ENCODE measurements around the gene EIF5AL1.
"Not testable (repeated sequence)": the region's sequence is repeated elsewhere in the genome, so short reads cannot be mapped to it uniquely, and the experiment has no call there.

The EIF5AL1 gene

GRCh38 chr10:79544926-79545659 is 32.8 kb downstream of the EIF5AL1 start:
- H3K4me1 ChIP-seq (ENCODE audit: insufficient read depth, low read length); H3K36me3 ChIP-seq (ENCODE audit: insufficient read depth, low read length); H3K9me3 ChIP-seq (ENCODE audit: low read length); H3K9ac ChIP-seq (ENCODE audit: low read length); H3K27me3 ChIP-seq (ENCODE audit: control insufficient read depth in 1 of 2, insufficient read depth in 2 of 2, low read length in 2 of 2); H3K4me3 ChIP-seq (ENCODE audit: low read depth in 1 of 2, low read length in 2 of 2); H3K27ac ChIP-seq (ENCODE audit: low read depth, low read length): not testable (repeated sequence)

- not testable (repeated sequence) for H3K4me3 ChIP-seq (ENCODE audit: low read depth in 1 of 2, low read length in 2 of 2); H3K9me3 ChIP-seq (ENCODE audit: low read length); H3K4me1 ChIP-seq (ENCODE audit: insufficient read depth, low read length); H3K36me3 ChIP-seq (ENCODE audit: insufficient read depth, low read length); H3K9ac ChIP-seq (ENCODE audit: low read length); H3K27ac ChIP-seq (ENCODE audit: low read depth, low read length); H3K27me3 ChIP-seq (ENCODE audit: control insufficient read depth in 1 of 2, insufficient read depth in 2 of 2, low read length in 2 of 2)
Observed at GRCh38 chr10:79547128-79547527, 34.8 kb downstream of the EIF5AL1 start.

GRCh38 chr10:79547973-79548372 is 35.6 kb downstream of the EIF5AL1 start:
- Histone ChIP-seq H3K9me3 (ENCODE audit: low read length) (no peaks in the 10 kb centered on the region), H3K9ac (ENCODE audit: low read length) (no peak overlapping the region), H3K27me3 (ENCODE audit: control insufficient read depth in 1 of 2, insufficient read depth in 2 of 2, low read length in 2 of 2) (no peaks in the 10 kb centered on the region), H3K4me1 (ENCODE audit: insufficient read depth, low read length) (no peaks in the 10 kb centered on the region), H3K36me3 (ENCODE audit: insufficient read depth, low read length) (no peaks in the 10 kb centered on the region), H3K4me3 (ENCODE audit: low read depth in 1 of 2, low read length in 2 of 2) (no peak overlapping the region), H3K27ac (ENCODE audit: low read depth, low read length) (no peak overlapping the region)

- Histone ChIP-seq H3K9me3 (ENCODE audit: low read length) (no peaks in the 10 kb centered on the region), H3K27me3 (ENCODE audit: control insufficient read depth in 1 of 2, insufficient read depth in 2 of 2, low read length in 2 of 2) (no peaks in the 10 kb centered on the region), H3K4me3 (ENCODE audit: low read depth in 1 of 2, low read length in 2 of 2) (no peak overlapping the region), H3K36me3 (ENCODE audit: insufficient read depth, low read length) (no peaks in the 10 kb centered on the region), H3K9ac (ENCODE audit: low read length) (no peak overlapping the region), H3K27ac (ENCODE audit: low read depth, low read length) (no peak overlapping the region), H3K4me1 (ENCODE audit: insufficient read depth, low read length) (no peaks in the 10 kb centered on the region)
Observed at GRCh38 chr10:79552143-79552542, 39.8 kb downstream of the EIF5AL1 start.

GRCh38 chr10:79555354-79556309 is 43.3 kb downstream of the EIF5AL1 start:
- Histone ChIP-seq H3K9ac (ENCODE audit: low read length) (no peak overlapping the region), H3K36me3 (ENCODE audit: insufficient read depth, low read length) (no peaks in the 10 kb centered on the region), H3K4me1 (ENCODE audit: insufficient read depth, low read length) (no peaks in the 10 kb centered on the region), H3K27ac (ENCODE audit: low read depth, low read length) (no peak overlapping the region), H3K9me3 (ENCODE audit: low read length) (no peaks in the 10 kb centered on the region), H3K27me3 (ENCODE audit: control insufficient read depth in 1 of 2, insufficient read depth in 2 of 2, low read length in 2 of 2) (no peaks in the 10 kb centered on the region), H3K4me3 (ENCODE audit: low read depth in 1 of 2, low read length in 2 of 2) (no peak overlapping the region)

GRCh38 chr10:79556961-79557360 is 44.6 kb downstream of the EIF5AL1 start:
- H3K4me1 ChIP-seq (ENCODE audit: insufficient read depth, low read length); H3K27ac ChIP-seq (ENCODE audit: low read depth, low read length); H3K9me3 ChIP-seq (ENCODE audit: low read length): not testable (repeated sequence)

GRCh38 chr10:79559726-79560125 is 47.4 kb downstream of the EIF5AL1 start:
- Histone ChIP-seq H3K27ac (ENCODE audit: low read depth, low read length) (no peak overlapping the region), H3K4me3 (ENCODE audit: low read depth in 1 of 2, low read length in 2 of 2) (no peak overlapping the region)

More at GRCh38 chr10:79556961-79557360, 44.6 kb downstream of the EIF5AL1 start:
- not testable (repeated sequence) for H3K9ac ChIP-seq (ENCODE audit: low read length); H3K4me3 ChIP-seq (ENCODE audit: low read depth in 1 of 2, low read length in 2 of 2); H3K36me3 ChIP-seq (ENCODE audit: insufficient read depth, low read length); H3K27me3 ChIP-seq (ENCODE audit: control insufficient read depth in 1 of 2, insufficient read depth in 2 of 2, low read length in 2 of 2)

GRCh38 chr10:79560160-79560709 is 47.9 kb downstream of the EIF5AL1 start, which contains the start of gene SFTPA2:
Gene SFTPA2 (minus strand): TSS chr10:79560407. CDS start chr10:79559483, 924 bp downstream.
- H3K9me3 ChIP-seq (ENCODE audit: low read length) = no peaks in the 10 kb centered on the region
- H3K9ac ChIP-seq (ENCODE audit: low read length) = no peak within 1 kb of the TSS
- H3K36me3 ChIP-seq (ENCODE audit: insufficient read depth, low read length) = no peaks in the 10 kb centered on the region
- H3K27me3 ChIP-seq (ENCODE audit: control insufficient read depth in 1 of 2, insufficient read depth in 2 of 2, low read length in 2 of 2) = peaks cover 0 to 7% of the 10 kb centered on the region in 2 donors
- no peaks in the 10 kb centered on the region for H3K4me1 ChIP-seq (ENCODE audit: insufficient read depth, low read length)
- no peak within 1 kb of the TSS for H3K27ac ChIP-seq (ENCODE audit: low read depth, low read length)
- H3K4me3 ChIP-seq (ENCODE audit: low read depth in 1 of 2, low read length in 2 of 2) = no peak within 1 kb of the TSS

More at GRCh38 chr10:79559726-79560125, 47.4 kb downstream of the EIF5AL1 start:
- Histone ChIP-seq H3K9ac (ENCODE audit: low read length) (no peak overlapping the region), H3K4me1 (ENCODE audit: insufficient read depth, low read length) (no peaks in the 10 kb centered on the region), H3K27me3 (ENCODE audit: control insufficient read depth in 1 of 2, insufficient read depth in 2 of 2, low read length in 2 of 2) (peaks cover 0 to 7% of the 10 kb centered on the region in 2 donors), H3K36me3 (ENCODE audit: insufficient read depth, low read length) (no peaks in the 10 kb centered on the region), H3K9me3 (ENCODE audit: low read length) (no peaks in the 10 kb centered on the region)

- Histone ChIP-seq H3K4me1 (ENCODE audit: insufficient read depth, low read length) (no peaks in the 10 kb centered on the region), H3K9me3 (ENCODE audit: low read length) (no peaks in the 10 kb centered on the region), H3K36me3 (ENCODE audit: insufficient read depth, low read length) (no peaks in the 10 kb centered on the region), H3K4me3 (ENCODE audit: low read depth in 1 of 2, low read length in 2 of 2) (no peak overlapping the region), H3K27me3 (ENCODE audit: control insufficient read depth in 1 of 2, insufficient read depth in 2 of 2, low read length in 2 of 2) (peaks cover 0 to 7% of the 10 kb centered on the region in 2 donors), H3K27ac (ENCODE audit: low read depth, low read length) (no peak overlapping the region), H3K9ac (ENCODE audit: low read length) (no peak overlapping the region)
Observed at GRCh38 chr10:79561257-79561656, 48.9 kb downstream of the EIF5AL1 start.

GRCh38 chr10:79562135-79562756 is 49.9 kb downstream of the EIF5AL1 start:
- Histone ChIP-seq H3K36me3 (ENCODE audit: insufficient read depth, low read length) (no peaks in the 10 kb centered on the region), H3K4me3 (ENCODE audit: low read depth in 1 of 2, low read length in 2 of 2) (no peak overlapping the region), H3K27ac (ENCODE audit: low read depth, low read length) (no peak overlapping the region), H3K9me3 (ENCODE audit: low read length) (no peaks in the 10 kb centered on the region), H3K9ac (ENCODE audit: low read length) (no peak overlapping the region), H3K4me1 (ENCODE audit: insufficient read depth, low read length) (no peaks in the 10 kb centered on the region), H3K27me3 (ENCODE audit: control insufficient read depth in 1 of 2, insufficient read depth in 2 of 2, low read length in 2 of 2) (peaks cover 0 to 7% of the 10 kb centered on the region in 2 donors)

- no peak overlapping the region for H3K9ac ChIP-seq (ENCODE audit: low read length)
- H3K4me3 ChIP-seq (ENCODE audit: low read depth in 1 of 2, low read length in 2 of 2) = no peak overlapping the region
- H3K4me1 ChIP-seq (ENCODE audit: insufficient read depth, low read length) = no peaks in the 10 kb centered on the region
- H3K27me3 ChIP-seq (ENCODE audit: control insufficient read depth in 1 of 2, insufficient read depth in 2 of 2, low read length in 2 of 2) = peaks cover 0 to 7% of the 10 kb centered on the region in 2 donors
- H3K36me3 ChIP-seq (ENCODE audit: insufficient read depth, low read length) = no peaks in the 10 kb centered on the region
- no peak overlapping the region for H3K27ac ChIP-seq (ENCODE audit: low read depth, low read length)
- no peaks in the 10 kb centered on the region for H3K9me3 ChIP-seq (ENCODE audit: low read length)
Observed at GRCh38 chr10:79563426-79563825, 51.1 kb downstream of the EIF5AL1 start.
